GM12872 (cell line): ENCODE measurements around the gene SLC4A3.

Experiments
- CTCF ChIP-seq: IDR thresholded peaks from 3 replicates; pipeline ENCODE4 v1.5.1; 2011; ENCODE audit warnings: low read depth, mild to moderate bottlenecking, low read length, moderate library complexity; ENCODE audit not compliant: insufficient read depth

The SLC4A3 gene

GRCh38 chr2:219681694-219682300 is 54.4 kb downstream of the SLC4A3 start:
- TF ChIP-seq CTCF, result no peak

- TF ChIP-seq CTCF, result peak; percentile 9; the same call in 1 of the 3 replicates
Observed at GRCh38 chr2:219684721-219685689, 57.6 kb downstream of the SLC4A3 start.

- TF ChIP-seq CTCF, result no peak
Observed at GRCh38 chr2:219687272-219687671, 59.8 kb downstream of the SLC4A3 start.

- no peak for TF ChIP-seq CTCF
Observed at GRCh38 chr2:219687882-219688559, 60.6 kb downstream of the SLC4A3 start.

GRCh38 chr2:219688560-219689445 is 61.4 kb downstream of the SLC4A3 start:
- TF ChIP-seq CTCF, result no peak

GRCh38 chr2:219689676-219690628 is 62.5 kb downstream of the SLC4A3 start:
- TF ChIP-seq CTCF, result peak; percentile 70; the same call in 2 of the 3 replicates
